NT2/D1 (cell line): Measurements from ENCODE around the gene NRCAM.

Experiments used
- DNase-seq: peaks from one replicate; pipeline ENCODE4 v3.0.0-alpha.2; 2011; ENCODE audit warnings: low read depth, low spot score
- H3K27me3 ChIP-seq: 2 replicates; pipeline ENCODE4 v1.6.0; 2011; ENCODE audit warnings: mild to moderate bottlenecking; ENCODE audit not compliant: insufficient read length, insufficient read depth
- H3K36me3 ChIP-seq: 2 replicates; pipeline ENCODE4 v1.6.1; 2011; ENCODE audit warnings: mild to moderate bottlenecking, low read length, mixed read lengths; ENCODE audit not compliant: insufficient read depth, insufficient read length
- H3K4me1 ChIP-seq: 2 replicates; pipeline ENCODE4 v1.5.1; 2011; ENCODE audit not compliant: insufficient read depth, insufficient read length
- H3K4me3 ChIP-seq: 2 replicates; pipeline ENCODE4 v1.5.1; 2011; ENCODE audit warnings: low read depth; ENCODE audit not compliant: insufficient read length
- H3K9ac ChIP-seq: 2 replicates; pipeline ENCODE4 v1.6.0; 2011; ENCODE audit warnings: low read depth; ENCODE audit not compliant: insufficient read length
- H3K9me3 ChIP-seq: 2 replicates; pipeline ENCODE4 v1.5.1; 2011; ENCODE audit warnings: mild to moderate bottlenecking, low read length; ENCODE audit not compliant: insufficient read depth
- SUZ12 ChIP-seq: IDR thresholded peaks from 2 replicates; pipeline ENCODE4 v1.6.1; 2011; ENCODE audit not compliant: insufficient read length, insufficient read depth; ENCODE audit errors: extremely low read depth
- YY1 ChIP-seq: IDR thresholded peaks from 2 replicates; pipeline ENCODE4 v1.6.1; 2011; ENCODE audit not compliant: insufficient read length, insufficient read depth
- ZNF274 ChIP-seq: IDR thresholded peaks from 2 replicates; pipeline ENCODE4 v1.6.1; 2011; ENCODE audit warnings: mild to moderate bottlenecking, low read depth, low read length

Gene NRCAM

DNA sequence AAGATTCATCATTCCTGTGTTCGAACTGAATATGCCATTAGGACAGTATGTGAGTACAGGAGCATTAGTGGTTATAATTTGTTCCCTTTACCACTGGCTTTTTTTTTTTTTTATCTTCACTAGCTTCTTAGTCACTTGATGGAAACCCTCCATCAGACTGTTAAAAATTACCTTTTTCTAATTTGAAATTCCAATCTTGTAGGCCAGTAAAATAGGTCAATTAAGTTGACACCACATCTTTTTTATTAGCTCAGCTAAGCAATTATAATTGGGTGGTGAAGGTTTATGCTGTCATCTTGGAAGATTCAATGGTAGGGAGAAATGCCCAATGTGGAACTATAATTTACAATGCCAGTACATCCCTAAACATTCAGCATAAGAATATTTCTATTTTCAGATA, 6.1 kb downstream of the NRCAM start:
- no peak overlapping the region for H3K9ac ChIP-seq
- no peaks in the 10 kb centered on the region for H3K36me3 ChIP-seq
- peaks cover 7% of the 10 kb centered on the region for H3K27me3 ChIP-seq
- DNase-seq: no peak
- H3K9me3 ChIP-seq: no peaks in the 10 kb centered on the region
- TF ChIP-seq YY1 (no peak), SUZ12 (no peak), ZNF274 (no peak)
- H3K4me1 ChIP-seq: no peaks in the 10 kb centered on the region
- H3K4me3 ChIP-seq: no peak overlapping the region

DNA sequence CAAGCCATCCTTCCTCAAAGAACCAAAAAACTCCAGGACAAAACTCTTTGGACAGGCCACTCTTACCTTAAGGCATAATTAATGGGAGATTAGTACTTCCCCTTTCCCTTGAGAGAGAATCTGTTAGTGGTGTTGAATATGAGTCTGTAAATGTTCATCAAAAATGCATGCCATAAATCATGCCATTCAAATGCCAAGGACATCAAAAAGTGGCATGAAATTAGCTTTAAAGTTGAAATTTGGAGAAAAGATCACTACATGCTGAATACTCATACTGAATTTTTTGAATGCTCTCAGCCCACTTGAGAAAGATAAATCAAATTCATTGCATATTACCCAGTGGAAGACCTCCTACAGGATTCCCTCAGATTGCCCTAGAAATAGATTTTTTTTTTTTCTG, 6.7 kb downstream of the NRCAM start:
- no peak for DNase-seq
- TF ChIP-seq ZNF274 (no peak), SUZ12 (no peak), YY1 (no peak)
- Histone ChIP-seq H3K4me1 (no peaks in the 10 kb centered on the region), H3K4me3 (no peak overlapping the region), H3K27me3 (peaks cover 6% of the 10 kb centered on the region), H3K9ac (no peak overlapping the region), H3K36me3 (no peaks in the 10 kb centered on the region), H3K9me3 (no peaks in the 10 kb centered on the region)

DNA sequence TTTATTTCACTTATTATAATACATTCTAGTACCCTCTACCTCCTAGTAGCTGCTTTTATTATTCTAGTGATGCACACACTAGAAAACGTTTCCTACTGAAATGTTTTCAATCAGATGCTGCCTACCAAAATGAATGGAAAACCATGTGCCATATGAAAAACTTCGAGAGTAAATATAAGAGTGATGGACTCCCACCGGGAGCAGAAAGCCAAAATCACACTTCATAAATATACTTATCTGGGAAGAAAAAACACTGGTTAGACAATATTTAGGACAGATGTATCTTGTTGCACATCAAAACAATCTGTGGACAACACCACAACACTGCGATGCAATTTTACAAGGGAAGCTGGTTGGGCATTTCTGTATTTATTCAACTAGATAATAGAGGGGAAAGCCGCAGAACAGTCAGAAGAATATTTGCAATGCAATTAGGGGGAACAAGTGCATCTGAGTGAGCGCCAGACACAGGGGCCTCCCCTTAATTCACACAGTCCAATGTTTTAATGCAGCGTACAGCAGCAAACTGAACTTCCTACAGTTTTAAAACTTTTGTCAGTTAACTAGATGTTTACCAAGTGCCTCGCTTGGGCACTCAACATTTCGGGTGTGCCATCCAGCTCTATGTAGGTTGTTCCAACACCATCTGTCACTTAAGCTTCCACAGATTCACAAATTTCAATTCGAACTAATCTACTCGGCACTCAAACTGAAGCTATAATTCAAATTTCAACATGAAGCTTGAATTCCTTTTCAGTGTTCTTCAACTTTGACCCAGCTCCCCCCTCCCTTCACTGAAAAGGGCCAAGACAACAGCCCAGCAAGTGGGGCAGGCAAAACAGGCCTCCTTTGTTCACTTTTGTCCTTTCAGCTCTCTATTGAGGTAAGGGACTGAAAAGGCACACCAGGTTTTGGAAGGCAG, 7.4 kb downstream of the NRCAM start:
- no peak for DNase-seq
- H3K4me1 ChIP-seq: no peaks in the 10 kb centered on the region
- peaks cover 2% of the 10 kb centered on the region for H3K27me3 ChIP-seq
- H3K4me3 ChIP-seq: no peak overlapping the region
- H3K36me3 ChIP-seq: no peaks in the 10 kb centered on the region
- H3K9ac ChIP-seq: no peak overlapping the region
- TF ChIP-seq ZNF274 (no peak), YY1 (no peak), SUZ12 (no peak)
- H3K9me3 ChIP-seq: no peaks in the 10 kb centered on the region

DNA sequence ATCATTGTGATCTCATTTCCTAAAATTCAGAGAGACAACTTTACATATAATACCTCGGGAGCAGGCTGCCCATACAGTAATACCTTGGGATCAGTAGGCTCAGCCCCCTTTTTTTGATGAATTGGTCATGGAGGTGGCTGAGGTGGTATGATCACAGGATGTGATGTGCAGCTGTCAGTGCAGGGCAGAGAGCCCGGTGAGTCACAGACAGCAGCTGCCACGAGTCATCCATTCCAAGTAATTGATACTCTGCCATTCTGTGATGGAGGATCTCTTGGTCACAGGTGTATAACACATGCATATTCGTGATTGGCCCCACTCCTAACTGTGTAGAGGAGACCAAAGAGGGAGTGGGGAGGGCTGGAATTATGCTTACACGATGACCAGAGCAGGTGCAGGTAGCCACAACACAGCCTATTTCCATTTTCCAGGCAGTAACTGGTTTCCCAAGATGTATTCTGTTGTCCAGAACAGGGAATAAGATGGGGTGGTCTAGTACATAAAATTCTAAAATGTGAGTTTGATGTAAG, 14.1 kb downstream of the NRCAM start:
- TF ChIP-seq SUZ12 (no peak), YY1 (no peak), ZNF274 (no peak)
- no peaks in the 10 kb centered on the region for H3K27me3 ChIP-seq
- no peak overlapping the region for H3K9ac ChIP-seq
- H3K36me3 ChIP-seq: no peaks in the 10 kb centered on the region
- H3K4me1 ChIP-seq: no peaks in the 10 kb centered on the region
- no peak overlapping the region for H3K4me3 ChIP-seq
- no peak for DNase-seq
- H3K9me3 ChIP-seq: no peaks in the 10 kb centered on the region

DNA sequence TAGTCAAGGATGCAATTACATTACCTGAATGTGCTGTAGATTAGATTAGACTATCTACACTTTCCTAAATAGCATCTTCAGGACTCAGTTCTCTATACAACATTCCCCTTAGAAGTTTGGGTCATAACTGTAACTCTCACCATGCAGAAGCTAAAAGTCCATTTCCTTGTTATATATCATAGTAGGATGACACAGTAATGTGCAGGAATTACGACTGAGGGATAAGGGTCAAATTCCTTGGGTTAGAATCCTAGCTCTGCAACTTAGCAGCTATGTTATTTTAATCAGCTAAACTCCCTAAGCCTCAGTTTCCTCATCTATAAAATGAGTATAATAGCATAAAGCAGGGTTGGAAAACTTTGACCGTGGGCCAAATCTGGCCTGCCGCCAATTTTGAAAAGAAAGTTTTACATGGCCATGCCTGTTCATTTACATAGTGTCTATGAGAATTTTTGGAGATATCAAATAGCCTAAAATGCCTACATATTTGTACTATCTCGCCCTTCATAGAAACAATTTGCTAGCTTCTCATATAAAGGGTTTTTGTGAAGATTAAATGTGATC, 14.8 kb downstream of the NRCAM start:
- no peak for DNase-seq
- no peaks in the 10 kb centered on the region for H3K9me3 ChIP-seq
- no peak overlapping the region for H3K9ac ChIP-seq
- H3K27me3 ChIP-seq: no peaks in the 10 kb centered on the region
- no peaks in the 10 kb centered on the region for H3K4me1 ChIP-seq
- H3K4me3 ChIP-seq: no peak overlapping the region
- H3K36me3 ChIP-seq: no peaks in the 10 kb centered on the region
- TF ChIP-seq SUZ12 (no peak), YY1 (no peak), ZNF274 (no peak)

DNA sequence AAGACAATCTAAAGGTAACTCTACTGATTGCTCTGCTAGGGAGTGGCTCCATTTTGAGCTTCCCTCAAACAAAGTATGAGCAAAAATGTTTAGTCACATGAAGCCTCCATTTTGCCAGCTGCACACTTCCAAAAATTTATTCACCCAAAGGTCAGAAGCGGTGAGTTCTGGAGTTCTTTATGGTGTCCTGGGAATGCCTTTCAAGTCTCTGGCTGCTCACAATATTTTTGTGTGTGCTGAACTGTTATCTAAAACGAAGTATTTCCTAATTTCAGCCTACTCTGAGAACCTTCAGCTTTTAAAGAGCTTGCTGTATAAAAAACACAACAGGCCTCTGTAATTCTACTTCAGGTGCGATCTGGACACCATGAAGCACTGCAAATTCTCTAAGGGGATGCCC, 15.6 kb downstream of the NRCAM start:
- no peak overlapping the region for H3K9ac ChIP-seq
- TF ChIP-seq SUZ12 (no peak), ZNF274 (no peak), YY1 (no peak)
- H3K4me3 ChIP-seq: no peak overlapping the region
- no peaks in the 10 kb centered on the region for H3K4me1 ChIP-seq
- H3K36me3 ChIP-seq: no peaks in the 10 kb centered on the region
- DNase-seq: no peak
- H3K9me3 ChIP-seq: no peaks in the 10 kb centered on the region
- no peaks in the 10 kb centered on the region for H3K27me3 ChIP-seq

DNA sequence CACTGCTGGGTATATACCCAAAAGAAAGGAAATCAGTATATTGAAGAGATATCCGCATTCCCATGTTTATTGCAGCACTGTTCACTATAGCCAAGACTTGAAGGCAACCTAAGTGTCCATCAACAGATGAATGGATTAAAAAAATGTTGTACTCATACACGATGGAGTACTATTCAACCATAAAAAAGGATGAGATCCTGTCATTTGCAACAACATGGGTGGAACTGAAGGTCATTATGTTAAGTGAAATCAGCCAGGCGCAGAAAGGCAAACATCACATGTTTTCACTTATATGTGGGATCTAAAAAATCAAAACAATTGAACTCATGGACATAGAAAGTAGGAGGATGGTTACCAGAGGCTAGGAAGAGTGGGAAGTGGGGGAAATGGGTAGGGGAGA, 19.3 kb downstream of the NRCAM start:
- H3K4me1 ChIP-seq: no peaks in the 10 kb centered on the region
- no peaks in the 10 kb centered on the region for H3K36me3 ChIP-seq
- no peak for DNase-seq
- H3K27me3 ChIP-seq: no peaks in the 10 kb centered on the region
- no peak overlapping the region for H3K4me3 ChIP-seq
- H3K9me3 ChIP-seq: no peaks in the 10 kb centered on the region
- H3K9ac ChIP-seq: no peak overlapping the region
- TF ChIP-seq ZNF274 (no peak), SUZ12 (no peak), YY1 (no peak)
